ENCODE data around the gene TRAPPC3.

- TF ChIP-seq, protein P1, sequence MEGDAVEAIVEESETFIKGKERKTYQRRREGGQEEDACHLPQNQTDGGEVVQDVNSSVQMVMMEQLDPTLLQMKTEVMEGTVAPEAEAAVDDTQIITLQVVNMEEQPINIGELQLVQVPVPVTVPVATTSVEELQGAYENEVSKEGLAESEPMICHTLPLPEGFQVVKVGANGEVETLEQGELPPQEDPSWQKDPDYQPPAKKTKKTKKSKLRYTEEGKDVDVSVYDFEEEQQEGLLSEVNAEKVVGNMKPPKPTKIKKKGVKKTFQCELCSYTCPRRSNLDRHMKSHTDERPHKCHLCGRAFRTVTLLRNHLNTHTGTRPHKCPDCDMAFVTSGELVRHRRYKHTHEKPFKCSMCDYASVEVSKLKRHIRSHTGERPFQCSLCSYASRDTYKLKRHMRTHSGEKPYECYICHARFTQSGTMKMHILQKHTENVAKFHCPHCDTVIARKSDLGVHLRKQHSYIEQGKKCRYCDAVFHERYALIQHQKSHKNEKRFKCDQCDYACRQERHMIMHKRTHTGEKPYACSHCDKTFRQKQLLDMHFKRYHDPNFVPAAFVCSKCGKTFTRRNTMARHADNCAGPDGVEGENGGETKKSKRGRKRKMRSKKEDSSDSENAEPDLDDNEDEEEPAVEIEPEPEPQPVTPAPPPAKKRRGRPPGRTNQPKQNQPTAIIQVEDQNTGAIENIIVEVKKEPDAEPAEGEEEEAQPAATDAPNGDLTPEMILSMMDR (IDR thresholded peaks at IDR 0.05; ENCODE audit: low read depth, low read length) = no peak
- no peak for TF ChIP-seq EZH2phosphoT487 (IDR thresholded peaks at IDR 0.05; ENCODE audit: low read depth)
These were observed 55.4 kb downstream of the TRAPPC3 start for GRCh38 chr1:36093929-36094328.

All from OCI-LY3 (cell line).